ENCODE data around the gene SLC39A13. TPM values are rescaled to one million over a fixed set of nuclear protein-coding genes. Genes with fewer than 3 reads are reported as not detected.
A peak's percentile ranks its signal among the peaks of the same experiment; 100 is the strongest.

SLC39A13 gene
- total RNA-seq, 1 experiment from 2014 or later = 50.2 TPM

DNA sequence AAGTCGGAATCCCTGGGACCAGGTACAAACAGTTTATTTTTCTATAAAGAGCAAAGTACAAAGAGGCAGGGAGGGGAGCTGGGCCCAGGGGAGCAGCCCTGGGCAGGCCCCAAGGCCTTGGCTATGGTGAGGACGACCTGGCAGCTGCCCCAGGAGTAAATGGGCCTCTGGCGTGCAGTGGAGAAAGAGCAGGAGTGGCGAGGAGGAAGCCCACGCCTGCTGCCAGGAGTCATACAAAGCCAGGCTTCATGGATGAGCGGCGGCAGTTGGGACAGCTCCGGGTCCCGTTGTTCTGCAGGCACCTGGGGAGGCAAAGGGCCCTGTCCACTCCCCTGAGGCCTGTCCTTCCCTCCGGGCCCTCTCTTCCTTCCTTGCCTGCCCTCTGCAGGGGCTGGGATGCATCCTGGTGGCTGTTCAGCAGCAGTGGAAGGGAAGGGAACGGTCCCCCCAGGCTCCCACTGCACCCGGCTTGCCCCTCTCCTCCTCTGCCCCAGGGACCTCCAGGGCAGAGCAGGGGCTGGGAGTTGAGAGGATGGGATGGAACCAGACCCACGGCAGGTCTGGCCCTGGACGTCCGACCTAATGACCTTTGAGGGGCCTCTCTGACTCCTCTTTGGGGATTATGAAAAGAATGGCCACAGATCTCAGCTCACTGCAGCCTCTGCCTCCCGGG lies 29.5 kb downstream of the SLC39A13 start:
- no peak for TF ChIP-seq SIN3A (IDR thresholded peaks at IDR 0.05; ENCODE audit: borderline replicate concordance, insufficient read depth, low read depth, low read length)
- TF ChIP-seq, protein P1, sequence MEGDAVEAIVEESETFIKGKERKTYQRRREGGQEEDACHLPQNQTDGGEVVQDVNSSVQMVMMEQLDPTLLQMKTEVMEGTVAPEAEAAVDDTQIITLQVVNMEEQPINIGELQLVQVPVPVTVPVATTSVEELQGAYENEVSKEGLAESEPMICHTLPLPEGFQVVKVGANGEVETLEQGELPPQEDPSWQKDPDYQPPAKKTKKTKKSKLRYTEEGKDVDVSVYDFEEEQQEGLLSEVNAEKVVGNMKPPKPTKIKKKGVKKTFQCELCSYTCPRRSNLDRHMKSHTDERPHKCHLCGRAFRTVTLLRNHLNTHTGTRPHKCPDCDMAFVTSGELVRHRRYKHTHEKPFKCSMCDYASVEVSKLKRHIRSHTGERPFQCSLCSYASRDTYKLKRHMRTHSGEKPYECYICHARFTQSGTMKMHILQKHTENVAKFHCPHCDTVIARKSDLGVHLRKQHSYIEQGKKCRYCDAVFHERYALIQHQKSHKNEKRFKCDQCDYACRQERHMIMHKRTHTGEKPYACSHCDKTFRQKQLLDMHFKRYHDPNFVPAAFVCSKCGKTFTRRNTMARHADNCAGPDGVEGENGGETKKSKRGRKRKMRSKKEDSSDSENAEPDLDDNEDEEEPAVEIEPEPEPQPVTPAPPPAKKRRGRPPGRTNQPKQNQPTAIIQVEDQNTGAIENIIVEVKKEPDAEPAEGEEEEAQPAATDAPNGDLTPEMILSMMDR (IDR thresholded peaks at IDR 0.05) = no peak
- no peak for TF ChIP-seq POLR2AphosphoS5 (IDR thresholded peaks at IDR 0.05; ENCODE audit: low read depth, low read length)
- TF ChIP-seq, protein P2, sequence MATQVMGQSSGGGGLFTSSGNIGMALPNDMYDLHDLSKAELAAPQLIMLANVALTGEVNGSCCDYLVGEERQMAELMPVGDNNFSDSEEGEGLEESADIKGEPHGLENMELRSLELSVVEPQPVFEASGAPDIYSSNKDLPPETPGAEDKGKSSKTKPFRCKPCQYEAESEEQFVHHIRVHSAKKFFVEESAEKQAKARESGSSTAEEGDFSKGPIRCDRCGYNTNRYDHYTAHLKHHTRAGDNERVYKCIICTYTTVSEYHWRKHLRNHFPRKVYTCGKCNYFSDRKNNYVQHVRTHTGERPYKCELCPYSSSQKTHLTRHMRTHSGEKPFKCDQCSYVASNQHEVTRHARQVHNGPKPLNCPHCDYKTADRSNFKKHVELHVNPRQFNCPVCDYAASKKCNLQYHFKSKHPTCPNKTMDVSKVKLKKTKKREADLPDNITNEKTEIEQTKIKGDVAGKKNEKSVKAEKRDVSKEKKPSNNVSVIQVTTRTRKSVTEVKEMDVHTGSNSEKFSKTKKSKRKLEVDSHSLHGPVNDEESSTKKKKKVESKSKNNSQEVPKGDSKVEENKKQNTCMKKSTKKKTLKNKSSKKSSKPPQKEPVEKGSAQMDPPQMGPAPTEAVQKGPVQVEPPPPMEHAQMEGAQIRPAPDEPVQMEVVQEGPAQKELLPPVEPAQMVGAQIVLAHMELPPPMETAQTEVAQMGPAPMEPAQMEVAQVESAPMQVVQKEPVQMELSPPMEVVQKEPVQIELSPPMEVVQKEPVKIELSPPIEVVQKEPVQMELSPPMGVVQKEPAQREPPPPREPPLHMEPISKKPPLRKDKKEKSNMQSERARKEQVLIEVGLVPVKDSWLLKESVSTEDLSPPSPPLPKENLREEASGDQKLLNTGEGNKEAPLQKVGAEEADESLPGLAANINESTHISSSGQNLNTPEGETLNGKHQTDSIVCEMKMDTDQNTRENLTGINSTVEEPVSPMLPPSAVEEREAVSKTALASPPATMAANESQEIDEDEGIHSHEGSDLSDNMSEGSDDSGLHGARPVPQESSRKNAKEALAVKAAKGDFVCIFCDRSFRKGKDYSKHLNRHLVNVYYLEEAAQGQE (IDR thresholded peaks at IDR 0.05; ENCODE audit: insufficient read depth in 1 of 2, low read depth in 2 of 2, low read length in 1 of 2) = no peak
- TF ChIP-seq TCF7L2 (IDR thresholded peaks at IDR 0.05; ENCODE audit: low read depth, low read length) = no peak
- H3K4me3 ChIP-seq (ENCODE audit: low read depth in 2 of 2, low read length in 2 of 2) = no peak overlapping the region
- ChIA-PET CTCF (no interaction called here), POLR2A (interaction anchor here (0.5 kb wide), 1 partner anchor 37 kb away, joined by 6 read pairs; no protein-coding TSS in a partner anchor)
- ATAC-seq = peak; percentile 30
- H3K9me3 ChIP-seq (ENCODE audit: control insufficient read depth, insufficient read depth, low read depth, low read length) = no peaks in the 10 kb centered on the region
- no peaks in the 10 kb centered on the region for H3K36me3 ChIP-seq (ENCODE audit: control insufficient read depth, insufficient read depth, low read length)
- intact Hi-C loops (cut with micrococcal nuclease; ENCODE audit: unreplicated experiment) (no loop called here), in situ Hi-C loops (cut with HindIII; ENCODE audit: low pct_unique_long_range_greater_than_20kb, low sequenced_read_pairs) (no loop called here)
- no peaks in the 10 kb centered on the region for H3K4me1 ChIP-seq (ENCODE audit: control insufficient read depth, insufficient read depth, low read length)
- BruUV-seq (replicated peaks) = no TSS peak
- H3K27me3 ChIP-seq (ENCODE audit: control insufficient read depth, insufficient read depth, low read length) = no peaks in the 10 kb centered on the region
- no peak for DNase-seq (ENCODE audit: low read depth, low spot score)
- no peak overlapping the region for H3K27ac ChIP-seq (ENCODE audit: low read length)

DNA sequence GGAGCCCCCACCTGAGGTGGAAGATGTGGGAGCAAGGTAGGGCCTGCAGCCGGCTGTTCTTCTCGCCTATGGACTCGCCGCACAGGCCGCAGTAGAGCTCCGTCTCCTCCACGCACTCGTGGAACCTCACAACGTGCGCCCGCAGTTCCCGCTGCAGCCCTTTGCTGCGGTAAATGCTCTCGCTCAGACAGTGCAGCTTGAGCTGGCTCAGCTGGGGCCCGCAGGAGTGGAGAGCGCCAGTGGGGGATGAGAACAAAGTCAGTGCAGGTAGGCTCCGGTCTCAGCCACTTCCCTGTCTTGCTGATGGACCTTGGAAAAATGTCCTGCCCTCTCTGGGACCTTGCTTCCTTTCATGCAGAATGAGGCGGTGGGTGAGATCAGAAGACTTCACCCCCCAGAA lies 30.3 kb downstream of the SLC39A13 start:
- intact Hi-C loops (cut with micrococcal nuclease; ENCODE audit: unreplicated experiment) (no loop called here), in situ Hi-C loops (cut with HindIII; ENCODE audit: low pct_unique_long_range_greater_than_20kb, low sequenced_read_pairs) (no loop called here)
- BruUV-seq (replicated peaks) = no TSS peak
- TF ChIP-seq SIN3A (IDR thresholded peaks at IDR 0.05; ENCODE audit: borderline replicate concordance, insufficient read depth, low read depth, low read length) = no peak
- TF ChIP-seq, protein P1 (IDR thresholded peaks at IDR 0.05) = no peak
- TF ChIP-seq POLR2AphosphoS5 (IDR thresholded peaks at IDR 0.05; ENCODE audit: low read depth, low read length) = no peak
- TF ChIP-seq, protein P2 (IDR thresholded peaks at IDR 0.05; ENCODE audit: insufficient read depth in 1 of 2, low read depth in 2 of 2, low read length in 1 of 2) = no peak
- no peak for TF ChIP-seq TCF7L2 (IDR thresholded peaks at IDR 0.05; ENCODE audit: low read depth, low read length)
- no peak for DNase-seq (ENCODE audit: low read depth, low spot score)
- H3K4me3 ChIP-seq (ENCODE audit: low read depth in 2 of 2, low read length in 2 of 2) = no peak overlapping the region
- H3K27ac ChIP-seq (ENCODE audit: low read length) = no peak overlapping the region
- H3K36me3 ChIP-seq (ENCODE audit: control insufficient read depth, insufficient read depth, low read length) = no peaks in the 10 kb centered on the region
- ChIA-PET CTCF (no interaction called here), POLR2A (interaction anchor here (0.5 kb wide), 1 partner anchor 38 kb away, joined by 6 read pairs; no protein-coding TSS in a partner anchor)
- no peaks in the 10 kb centered on the region for H3K4me1 ChIP-seq (ENCODE audit: control insufficient read depth, insufficient read depth, low read length)
- no peak for ATAC-seq
- no peaks in the 10 kb centered on the region for H3K27me3 ChIP-seq (ENCODE audit: control insufficient read depth, insufficient read depth, low read length)
- H3K9me3 ChIP-seq (ENCODE audit: control insufficient read depth, insufficient read depth, low read depth, low read length) = no peaks in the 10 kb centered on the region
